Gastroesophageal sphincter (tissue), 3 donors: ENCODE data around the gene PNO1.

Source experiments
- POLR2A ChIP-seq, 2 donors: fragments of 450-650 bp; IDR thresholded peaks; one replicate each; pipeline ENCODE4 v1.6.1; 2017; ENCODE audit warnings: antibody characterized with exemption in 2 of 2, mild to moderate bottlenecking in 2 of 2, moderate library complexity in 1 of 2
- POLR2AphosphoS5 ChIP-seq: sonication (generic); formaldehyde crosslinking; IDR thresholded peaks from one replicate; pipeline ENCODE4 v1.6.1; 2017; ENCODE audit warnings: antibody characterized with exemption
- TF ChIP-seq, protein P1 (sequence below), 4 experiments: fragments of 200-600 bp in 2 of 4; fragments of 450-650 bp in 2 of 4; sonication (generic) in 1 of 4; IDR thresholded peaks; one replicate each; pipeline ENCODE4 v1.5.1; 2017 to 2019; ENCODE audit warnings: antibody characterized with exemption in 4 of 4, mild to moderate bottlenecking in 2 of 4, moderate library complexity in 2 of 4

- TF ChIP-seq, protein P1, sequence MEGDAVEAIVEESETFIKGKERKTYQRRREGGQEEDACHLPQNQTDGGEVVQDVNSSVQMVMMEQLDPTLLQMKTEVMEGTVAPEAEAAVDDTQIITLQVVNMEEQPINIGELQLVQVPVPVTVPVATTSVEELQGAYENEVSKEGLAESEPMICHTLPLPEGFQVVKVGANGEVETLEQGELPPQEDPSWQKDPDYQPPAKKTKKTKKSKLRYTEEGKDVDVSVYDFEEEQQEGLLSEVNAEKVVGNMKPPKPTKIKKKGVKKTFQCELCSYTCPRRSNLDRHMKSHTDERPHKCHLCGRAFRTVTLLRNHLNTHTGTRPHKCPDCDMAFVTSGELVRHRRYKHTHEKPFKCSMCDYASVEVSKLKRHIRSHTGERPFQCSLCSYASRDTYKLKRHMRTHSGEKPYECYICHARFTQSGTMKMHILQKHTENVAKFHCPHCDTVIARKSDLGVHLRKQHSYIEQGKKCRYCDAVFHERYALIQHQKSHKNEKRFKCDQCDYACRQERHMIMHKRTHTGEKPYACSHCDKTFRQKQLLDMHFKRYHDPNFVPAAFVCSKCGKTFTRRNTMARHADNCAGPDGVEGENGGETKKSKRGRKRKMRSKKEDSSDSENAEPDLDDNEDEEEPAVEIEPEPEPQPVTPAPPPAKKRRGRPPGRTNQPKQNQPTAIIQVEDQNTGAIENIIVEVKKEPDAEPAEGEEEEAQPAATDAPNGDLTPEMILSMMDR (IDR thresholded peaks at IDR 0.05), result no peak
- TF ChIP-seq POLR2AphosphoS5 (no peak), POLR2A (IDR thresholded peaks at IDR 0.05) (no peak)
These were observed 30.1 kb upstream of the PNO1 start for GRCh38 chr2:68127358-68128242.
